ENCODE data around the gene PDPK1.

Gene PDPK1

GRCh38 chr16:2501946-2502895 is 35.6 kb upstream of the PDPK1 start:
- Histone ChIP-seq H3K9me3 (ENCODE audit: insufficient read depth, low read depth, low read length) (no peaks in the 10 kb centered on the region), H3F3A (ENCODE audit: low read depth) (no peaks in the 10 kb centered on the region), H3K4me3 (ENCODE audit: low read length, poor library complexity, severe bottlenecking) (no peak overlapping the region), H3K4me2 (ENCODE audit: low read depth, low read length, poor library complexity, severe bottlenecking) (no peak overlapping the region), H3K9ac (ENCODE audit: low read depth, low read length, poor library complexity, severe bottlenecking) (no peak overlapping the region), H3K79me2 (ENCODE audit: insufficient read depth, low read length) (no peaks in the 10 kb centered on the region), H3K4me1 (ENCODE audit: insufficient read depth, low read length, poor library complexity, severe bottlenecking) (no peaks in the 10 kb centered on the region), H3K36me3 (ENCODE audit: insufficient read depth, low read length) (no peaks in the 10 kb centered on the region), H3K27me3 (ENCODE audit: insufficient read depth, low read length, poor library complexity, severe bottlenecking) (no peaks in the 10 kb centered on the region), H3K9me2 (replicated peaks; ENCODE audit: low read depth, low read length) (no peaks in the 10 kb centered on the region), H4K20me1 (ENCODE audit: insufficient read depth, low read length, poor library complexity, severe bottlenecking) (no peaks in the 10 kb centered on the region), H2AFZ (ENCODE audit: low read length) (no peak overlapping the region)
- TF ChIP-seq CTCF (conservative IDR thresholded peaks at IDR 0.05; ENCODE audit: low read length): no peak

- Histone ChIP-seq H3F3A (ENCODE audit: low read depth) (no peaks in the 10 kb centered on the region), H3K9ac (ENCODE audit: low read depth, low read length, poor library complexity, severe bottlenecking) (no peak overlapping the region), H3K36me3 (ENCODE audit: insufficient read depth, low read length) (no peaks in the 10 kb centered on the region), H3K27me3 (ENCODE audit: insufficient read depth, low read length, poor library complexity, severe bottlenecking) (no peaks in the 10 kb centered on the region), H3K9me2 (replicated peaks; ENCODE audit: low read depth, low read length) (no peaks in the 10 kb centered on the region), H3K9me3 (ENCODE audit: insufficient read depth, low read depth, low read length) (no peaks in the 10 kb centered on the region), H3K4me2 (ENCODE audit: low read depth, low read length, poor library complexity, severe bottlenecking) (no peak overlapping the region), H3K4me3 (ENCODE audit: low read length, poor library complexity, severe bottlenecking) (no peak overlapping the region), H3K79me2 (ENCODE audit: insufficient read depth, low read length) (no peaks in the 10 kb centered on the region), H3K4me1 (ENCODE audit: insufficient read depth, low read length, poor library complexity, severe bottlenecking) (no peaks in the 10 kb centered on the region), H2AFZ (ENCODE audit: low read length) (no peak overlapping the region), H4K20me1 (ENCODE audit: insufficient read depth, low read length, poor library complexity, severe bottlenecking) (no peaks in the 10 kb centered on the region)
- TF ChIP-seq CTCF (conservative IDR thresholded peaks at IDR 0.05; ENCODE audit: low read length): no peak
Observed at GRCh38 chr16:2505695-2506094, 32.1 kb upstream of the PDPK1 start.

GRCh38 chr16:2507052-2507659 is 30.7 kb upstream of the PDPK1 start:
- Histone ChIP-seq H3K9me2 (replicated peaks; ENCODE audit: low read depth, low read length) (no peaks in the 10 kb centered on the region), H3K79me2 (ENCODE audit: insufficient read depth, low read length) (no peaks in the 10 kb centered on the region), H3K9me3 (ENCODE audit: insufficient read depth, low read depth, low read length) (no peaks in the 10 kb centered on the region), H3K4me1 (ENCODE audit: insufficient read depth, low read length, poor library complexity, severe bottlenecking) (no peaks in the 10 kb centered on the region), H3K4me2 (ENCODE audit: low read depth, low read length, poor library complexity, severe bottlenecking) (no peak overlapping the region), H3K36me3 (ENCODE audit: insufficient read depth, low read length) (no peaks in the 10 kb centered on the region), H3K27me3 (ENCODE audit: insufficient read depth, low read length, poor library complexity, severe bottlenecking) (no peaks in the 10 kb centered on the region), H3K4me3 (ENCODE audit: low read length, poor library complexity, severe bottlenecking) (no peak overlapping the region), H3F3A (ENCODE audit: low read depth) (no peaks in the 10 kb centered on the region), H4K20me1 (ENCODE audit: insufficient read depth, low read length, poor library complexity, severe bottlenecking) (no peaks in the 10 kb centered on the region), H3K9ac (ENCODE audit: low read depth, low read length, poor library complexity, severe bottlenecking) (no peak overlapping the region), H2AFZ (ENCODE audit: low read length) (no peak overlapping the region)
- no peak for TF ChIP-seq CTCF (conservative IDR thresholded peaks at IDR 0.05; ENCODE audit: low read length)
- TF ChIP-seq EZH2phosphoT487 (IDR thresholded peaks at IDR 0.05; ENCODE audit: borderline replicate concordance): no peak

All from Loucy (cell line).